GM15510 (cell line): ENCODE results near the gene STPG3.

Experiments
- POLR2A ChIP-seq: IDR thresholded peaks from 3 replicates; pipeline ENCODE4 v1.6.1; 2011; ENCODE audit warnings: borderline replicate concordance; ENCODE audit not compliant: insufficient read length; ENCODE audit errors: extremely low read depth

Gene STPG3

GRCh38 chr9:137227054-137227852, 23.8 kb upstream of the STPG3 start, which contains the start of gene RNF224:
RNF224 (plus strand) TSS chr9:137227502; CDS start chr9:137228336, 834 bp downstream.
- TF ChIP-seq POLR2A, result no peak

DNA sequence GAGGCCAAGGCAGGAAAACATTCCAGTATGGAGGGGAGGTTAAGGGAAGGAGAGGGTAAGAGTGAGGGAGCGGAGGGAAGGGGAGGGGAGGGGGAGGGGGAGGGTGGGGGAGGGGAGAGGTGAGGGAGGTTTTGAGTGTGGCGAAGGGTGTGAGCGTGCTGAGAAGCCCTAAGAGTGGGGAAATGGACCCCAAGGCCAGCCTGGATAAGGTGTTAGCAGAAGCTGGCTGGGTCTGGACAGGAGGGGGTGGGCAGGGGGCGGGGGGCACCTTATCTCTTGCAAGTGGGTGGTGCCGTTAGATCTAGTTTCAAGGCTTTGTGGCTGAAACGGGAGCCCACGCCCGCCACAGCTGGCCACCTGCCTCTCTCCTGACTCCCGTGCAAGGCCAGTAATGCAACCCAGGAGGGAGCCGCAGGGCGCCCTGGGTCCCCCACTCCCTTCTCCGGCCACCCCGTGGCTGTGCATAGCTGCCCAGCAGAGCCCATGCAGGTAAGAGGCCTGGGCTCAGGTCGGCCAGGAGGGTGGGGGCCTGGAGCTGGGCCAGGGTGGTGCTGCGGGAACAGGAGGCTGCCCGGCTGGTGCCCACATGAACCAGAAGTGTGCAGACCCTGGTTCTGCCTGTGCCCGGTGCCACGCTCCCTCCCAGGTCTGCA, 23.1 kb upstream of the STPG3 start:
- no peak for TF ChIP-seq POLR2A

GRCh38 chr9:137228506-137228967, 22.5 kb upstream of the STPG3 start:
- TF ChIP-seq POLR2A, result no peak

DNA sequence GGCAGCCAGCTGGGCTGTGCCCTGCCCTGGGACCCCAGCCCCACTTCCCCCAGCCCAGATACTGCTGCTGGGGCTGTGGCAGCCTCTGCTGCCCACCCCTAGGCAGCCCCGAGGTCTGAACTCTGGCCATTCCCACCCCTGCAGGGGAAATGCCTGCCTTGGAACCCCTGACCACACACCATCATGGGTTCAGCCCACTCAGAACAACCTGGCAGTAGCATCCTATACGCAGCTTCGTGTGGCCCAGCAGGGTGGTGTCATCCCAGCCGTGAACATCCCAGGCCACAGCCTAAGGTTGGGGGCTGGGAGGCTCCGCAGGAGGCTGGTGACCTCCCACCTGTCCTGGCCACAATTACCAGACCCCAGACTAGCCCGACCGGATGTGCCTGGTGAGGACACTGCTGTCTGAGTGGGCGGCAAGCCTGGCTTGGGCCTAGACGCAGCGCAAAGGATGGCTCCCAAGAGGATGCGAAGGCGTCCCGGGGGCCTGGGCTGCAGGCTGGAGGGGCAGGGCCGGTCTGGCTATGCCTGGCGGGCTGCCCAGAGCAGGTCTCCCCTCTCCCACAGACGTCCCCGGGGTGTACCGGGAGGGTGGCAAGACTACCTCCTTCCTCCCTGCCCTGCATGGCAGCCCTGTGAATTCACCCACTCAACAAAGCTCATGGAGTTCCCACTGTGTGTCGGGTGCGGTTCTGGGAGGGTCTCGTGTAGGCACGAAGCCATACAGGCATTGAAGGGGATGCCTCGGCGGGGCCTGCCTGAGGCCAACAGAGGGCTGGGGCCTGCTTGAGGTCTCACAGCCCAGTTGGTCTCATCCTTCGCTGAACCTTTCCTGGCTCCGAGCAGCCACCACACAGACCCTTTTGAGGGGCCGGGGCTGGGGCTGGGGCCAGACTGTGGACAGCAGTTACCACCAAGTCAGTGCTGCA, 21.9 kb upstream of the STPG3 start:
- TF ChIP-seq POLR2A, result no peak

- TF ChIP-seq POLR2A, result no peak
These were observed 21.0 kb upstream of the STPG3 start for GRCh38 chr9:137229903-137230704.

- no peak for TF ChIP-seq POLR2A
These were observed 20.2 kb upstream of the STPG3 start, which contains the start of gene SLC34A3 for GRCh38 chr9:137230705-137231371. SLC34A3 (plus strand) TSS chr9:137230901; CDS start chr9:137231703, 802 bp downstream.

GRCh38 chr9:137231372-137232039, 19.6 kb upstream of the STPG3 start:
- no peak for TF ChIP-seq POLR2A

DNA sequence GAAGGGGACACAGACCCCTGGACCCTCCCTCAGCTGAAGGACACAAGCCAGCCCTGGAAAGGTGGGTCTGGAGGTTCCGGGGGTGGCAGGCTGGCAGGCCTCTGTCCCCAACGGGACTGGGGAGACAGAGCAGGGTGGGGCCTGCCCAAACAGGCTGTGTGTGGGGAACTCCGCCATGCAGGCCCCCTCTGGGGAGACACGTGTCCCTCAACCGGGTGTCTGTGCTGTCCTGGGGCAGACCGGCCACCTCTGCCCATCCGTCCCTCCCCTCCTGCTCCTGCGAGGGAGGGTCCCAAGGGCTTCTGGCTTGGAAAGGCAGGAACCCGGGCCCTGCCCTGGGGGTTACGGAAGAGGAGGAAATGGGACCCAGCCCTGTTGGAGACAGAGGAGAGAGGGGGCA, 19.0 kb upstream of the STPG3 start:
- TF ChIP-seq POLR2A, result no peak

DNA sequence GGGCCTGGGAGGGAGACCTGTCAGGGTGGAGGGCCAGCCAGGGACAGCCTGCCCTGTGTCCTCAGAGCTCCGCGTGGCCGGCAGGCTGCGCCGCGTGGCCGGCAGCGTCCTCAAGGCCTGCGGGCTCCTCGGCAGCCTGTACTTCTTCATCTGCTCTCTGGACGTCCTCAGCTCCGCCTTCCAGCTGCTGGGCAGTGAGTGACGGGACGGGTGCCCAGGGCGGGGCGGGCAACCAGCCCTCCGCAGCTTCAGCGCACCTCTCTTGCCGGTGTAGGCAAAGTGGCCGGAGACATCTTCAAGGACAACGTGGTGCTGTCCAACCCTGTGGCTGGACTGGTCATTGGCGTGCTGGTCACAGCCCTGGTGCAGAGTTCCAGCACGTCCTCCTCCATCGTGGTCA, 18.6 kb upstream of the STPG3 start:
- TF ChIP-seq POLR2A, result no peak

DNA sequence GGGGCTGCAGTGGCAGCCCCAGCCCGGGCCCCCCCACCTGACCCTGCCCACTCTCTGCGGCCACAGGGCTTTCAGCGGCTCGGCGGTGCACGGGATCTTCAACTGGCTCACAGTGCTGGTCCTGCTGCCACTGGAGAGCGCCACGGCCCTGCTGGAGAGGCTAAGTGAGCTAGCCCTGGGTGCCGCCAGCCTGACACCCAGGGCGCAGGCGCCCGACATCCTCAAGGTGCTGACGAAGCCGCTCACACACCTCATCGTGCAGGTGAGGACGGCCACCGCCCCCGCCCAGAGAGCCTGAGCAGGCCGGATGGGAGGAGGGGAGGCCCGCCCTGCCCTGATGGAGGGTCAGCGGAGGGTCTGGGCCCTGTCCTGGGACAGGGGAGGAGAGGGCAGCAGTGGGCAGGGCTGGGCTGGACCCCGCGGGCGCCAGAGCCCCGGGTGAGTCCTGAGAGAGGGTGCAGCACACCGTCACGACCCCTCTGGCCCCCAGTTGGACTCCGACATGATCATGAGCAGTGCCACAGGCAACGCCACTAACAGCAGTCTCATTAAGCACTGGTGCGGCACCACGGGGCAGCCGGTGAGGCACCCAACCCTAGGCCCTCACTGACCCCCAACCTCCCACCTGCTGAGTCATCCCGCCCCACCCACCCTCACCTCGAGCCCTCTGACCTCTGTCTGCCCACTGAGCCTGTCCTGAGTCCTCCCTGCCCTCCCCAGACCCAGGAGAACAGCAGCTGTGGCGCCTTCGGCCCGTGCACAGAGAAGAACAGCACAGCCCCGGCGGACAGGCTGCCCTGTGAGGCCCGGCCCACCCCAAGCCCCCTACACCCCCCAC, 17.7 kb upstream of the STPG3 start:
- TF ChIP-seq POLR2A, result no peak

- no peak for TF ChIP-seq POLR2A
These were observed 16.9 kb upstream of the STPG3 start for GRCh38 chr9:137234055-137234697.
